ENCODE results near the gene RING1.

- TF ChIP-seq, protein P1, sequence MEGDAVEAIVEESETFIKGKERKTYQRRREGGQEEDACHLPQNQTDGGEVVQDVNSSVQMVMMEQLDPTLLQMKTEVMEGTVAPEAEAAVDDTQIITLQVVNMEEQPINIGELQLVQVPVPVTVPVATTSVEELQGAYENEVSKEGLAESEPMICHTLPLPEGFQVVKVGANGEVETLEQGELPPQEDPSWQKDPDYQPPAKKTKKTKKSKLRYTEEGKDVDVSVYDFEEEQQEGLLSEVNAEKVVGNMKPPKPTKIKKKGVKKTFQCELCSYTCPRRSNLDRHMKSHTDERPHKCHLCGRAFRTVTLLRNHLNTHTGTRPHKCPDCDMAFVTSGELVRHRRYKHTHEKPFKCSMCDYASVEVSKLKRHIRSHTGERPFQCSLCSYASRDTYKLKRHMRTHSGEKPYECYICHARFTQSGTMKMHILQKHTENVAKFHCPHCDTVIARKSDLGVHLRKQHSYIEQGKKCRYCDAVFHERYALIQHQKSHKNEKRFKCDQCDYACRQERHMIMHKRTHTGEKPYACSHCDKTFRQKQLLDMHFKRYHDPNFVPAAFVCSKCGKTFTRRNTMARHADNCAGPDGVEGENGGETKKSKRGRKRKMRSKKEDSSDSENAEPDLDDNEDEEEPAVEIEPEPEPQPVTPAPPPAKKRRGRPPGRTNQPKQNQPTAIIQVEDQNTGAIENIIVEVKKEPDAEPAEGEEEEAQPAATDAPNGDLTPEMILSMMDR (IDR thresholded peaks at IDR 0.05; ENCODE audit: poor library complexity): no peak
- no peak for TF ChIP-seq EZH2phosphoT487 (IDR thresholded peaks at IDR 0.05; ENCODE audit: low read depth, severe bottlenecking, unreplicated experiment)
Observed at GRCh38 chr6:33175436-33176069, 32.7 kb upstream of the RING1 start.
